RCC 7860 (cell line): ENCODE results near the gene CDH15.

Experiments
- DNase-seq: peaks from one replicate; pipeline ENCODE4 v3.0.0-alpha.2; 2015; ENCODE audit warnings: low spot score
- FAIRE-seq: peaks from 2 replicates; lab custom pipeline; 2012; peaks lifted over from hg19 to GRCh38; lab: Jason Lieb, UNC

The CDH15 gene, protein sequence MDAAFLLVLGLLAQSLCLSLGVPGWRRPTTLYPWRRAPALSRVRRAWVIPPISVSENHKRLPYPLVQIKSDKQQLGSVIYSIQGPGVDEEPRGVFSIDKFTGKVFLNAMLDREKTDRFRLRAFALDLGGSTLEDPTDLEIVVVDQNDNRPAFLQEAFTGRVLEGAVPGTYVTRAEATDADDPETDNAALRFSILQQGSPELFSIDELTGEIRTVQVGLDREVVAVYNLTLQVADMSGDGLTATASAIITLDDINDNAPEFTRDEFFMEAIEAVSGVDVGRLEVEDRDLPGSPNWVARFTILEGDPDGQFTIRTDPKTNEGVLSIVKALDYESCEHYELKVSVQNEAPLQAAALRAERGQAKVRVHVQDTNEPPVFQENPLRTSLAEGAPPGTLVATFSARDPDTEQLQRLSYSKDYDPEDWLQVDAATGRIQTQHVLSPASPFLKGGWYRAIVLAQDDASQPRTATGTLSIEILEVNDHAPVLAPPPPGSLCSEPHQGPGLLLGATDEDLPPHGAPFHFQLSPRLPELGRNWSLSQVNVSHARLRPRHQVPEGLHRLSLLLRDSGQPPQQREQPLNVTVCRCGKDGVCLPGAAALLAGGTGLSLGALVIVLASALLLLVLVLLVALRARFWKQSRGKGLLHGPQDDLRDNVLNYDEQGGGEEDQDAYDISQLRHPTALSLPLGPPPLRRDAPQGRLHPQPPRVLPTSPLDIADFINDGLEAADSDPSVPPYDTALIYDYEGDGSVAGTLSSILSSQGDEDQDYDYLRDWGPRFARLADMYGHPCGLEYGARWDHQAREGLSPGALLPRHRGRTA

DNA sequence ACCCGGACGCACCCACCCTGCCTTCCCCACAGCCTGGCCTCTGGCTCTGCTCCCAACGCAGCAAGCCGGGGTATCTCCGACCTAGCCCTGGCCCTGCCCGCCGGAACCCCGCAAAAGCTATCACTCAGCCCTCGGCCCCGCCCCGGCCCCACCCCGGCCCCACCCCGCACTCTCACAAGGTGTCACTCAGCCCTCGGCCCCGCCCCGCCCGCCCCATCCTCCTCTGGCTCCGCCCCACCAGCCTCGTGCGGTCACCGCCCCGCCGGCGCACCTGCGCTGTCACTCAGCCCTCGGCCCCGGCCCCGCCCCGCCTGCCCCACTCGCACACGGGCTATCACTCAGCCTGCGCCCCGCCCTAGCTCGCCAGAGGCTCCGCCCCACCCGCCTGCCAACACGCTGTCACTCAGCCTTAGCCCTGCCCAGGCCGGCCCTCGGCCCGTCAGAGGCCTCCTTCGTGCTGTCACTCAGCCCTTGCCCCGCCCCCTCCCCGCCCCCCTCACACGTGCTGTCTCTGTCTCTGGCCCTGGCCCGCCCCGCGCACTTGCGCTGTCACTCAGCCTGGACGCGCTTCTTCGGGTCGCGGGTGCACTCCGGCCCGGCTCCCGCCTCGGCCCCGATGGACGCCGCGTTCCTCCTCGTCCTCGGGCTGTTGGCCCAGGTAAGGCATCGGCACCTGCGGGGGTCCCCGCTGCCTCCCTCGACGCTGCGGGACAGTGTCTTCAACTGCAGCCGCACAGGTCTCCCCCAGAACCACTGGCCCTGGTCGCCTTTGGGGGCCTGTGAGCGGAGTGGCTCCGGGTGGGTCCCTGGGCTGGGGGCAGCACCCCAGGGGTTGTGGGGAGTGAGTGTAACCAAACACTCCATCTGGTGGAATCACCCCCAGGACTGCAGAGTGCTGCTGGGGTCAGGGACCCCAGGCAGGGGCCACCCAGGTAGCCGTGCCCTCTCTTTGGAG lies at the start of gene CDH15:
CDH15 (plus strand) TSS at position 533 of the 955 bp plus-strand sequence; CDS start at position 617, 84 bp downstream.
- FAIRE-seq = no peak
- peak; percentile 78 for DNase-seq

DNA sequence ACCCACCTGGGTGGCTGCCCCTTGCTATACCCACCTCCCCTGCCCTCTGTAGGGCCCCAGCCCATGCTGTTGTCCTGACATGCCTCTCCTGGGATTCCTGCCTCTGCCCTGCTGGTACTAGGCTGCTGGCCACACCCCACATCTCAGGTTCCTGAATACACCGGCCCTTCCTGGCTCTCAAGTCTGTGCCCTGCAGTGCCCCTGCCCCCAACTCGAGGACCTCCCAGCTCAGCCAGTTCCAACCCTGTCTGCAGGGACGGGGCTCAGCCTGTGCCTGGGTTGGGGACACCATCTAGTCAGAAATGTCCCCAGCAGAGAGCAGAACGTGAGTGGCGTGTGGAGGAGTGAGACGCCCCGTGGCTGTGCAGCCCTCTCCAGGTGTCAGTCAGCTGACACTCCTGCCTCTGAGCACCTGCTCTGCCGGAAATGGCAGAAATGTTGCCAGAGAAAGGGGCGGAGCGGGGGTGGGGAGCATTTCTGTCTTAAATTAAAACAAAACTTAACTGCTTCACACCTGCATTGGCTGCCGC lies 49.2 kb upstream of the CDH15 start:
- no peak for DNase-seq
- no peak for FAIRE-seq

DNA sequence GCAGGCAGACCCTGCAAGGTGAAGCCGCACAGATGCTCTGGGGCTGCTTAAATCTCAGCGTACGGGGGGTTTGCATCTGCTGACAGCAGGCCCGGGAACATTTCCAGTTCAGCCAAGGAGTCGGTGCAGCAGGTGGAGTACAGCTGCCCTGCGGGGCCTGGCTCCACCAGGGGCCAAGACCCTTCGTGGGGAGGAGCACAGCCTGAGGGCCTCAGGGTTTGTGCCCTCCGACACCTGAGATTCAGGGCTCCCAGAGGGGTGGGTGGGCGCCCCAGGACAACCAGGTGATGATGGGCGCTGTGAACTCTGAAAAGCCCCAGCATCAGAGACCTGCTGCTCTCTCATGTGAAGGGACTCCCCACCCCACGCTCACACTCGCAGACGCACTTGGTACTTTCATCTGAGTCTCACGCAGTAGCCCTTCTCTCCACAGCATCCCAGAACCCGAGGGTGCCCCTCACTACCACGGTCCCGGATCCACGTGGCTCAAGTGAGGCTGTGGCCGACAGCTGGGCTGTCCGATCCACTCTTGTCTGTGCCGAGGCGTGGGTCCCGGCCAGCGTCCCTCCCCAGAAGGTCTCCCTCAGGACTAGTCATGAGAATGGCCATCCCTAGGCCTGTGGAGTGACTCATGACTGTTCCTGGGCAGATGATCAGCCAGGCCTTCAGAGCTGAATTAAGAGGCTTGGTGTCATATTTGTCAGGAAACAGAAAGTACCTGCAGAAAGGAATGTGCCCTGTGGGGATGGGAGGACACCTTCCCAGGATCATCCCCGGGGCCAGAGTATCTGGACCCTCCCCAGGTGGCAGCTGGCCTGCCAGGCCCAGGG lies 48.3 kb upstream of the CDH15 start:
- no peak for DNase-seq
- no peak for FAIRE-seq

DNA sequence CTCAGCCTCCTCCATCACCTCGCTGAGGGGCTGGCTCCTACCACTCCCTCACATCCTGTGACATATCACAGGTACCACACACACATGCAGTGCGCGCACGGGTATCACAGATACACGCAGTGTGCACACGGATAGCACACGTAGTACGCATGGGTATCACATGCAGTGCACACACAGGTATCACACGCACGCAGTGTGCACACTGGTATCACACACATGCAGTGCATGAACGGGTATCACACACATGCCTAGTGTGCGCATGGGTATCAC lies 47.8 kb upstream of the CDH15 start:
- FAIRE-seq (no peak), DNase-seq (no peak)

DNA sequence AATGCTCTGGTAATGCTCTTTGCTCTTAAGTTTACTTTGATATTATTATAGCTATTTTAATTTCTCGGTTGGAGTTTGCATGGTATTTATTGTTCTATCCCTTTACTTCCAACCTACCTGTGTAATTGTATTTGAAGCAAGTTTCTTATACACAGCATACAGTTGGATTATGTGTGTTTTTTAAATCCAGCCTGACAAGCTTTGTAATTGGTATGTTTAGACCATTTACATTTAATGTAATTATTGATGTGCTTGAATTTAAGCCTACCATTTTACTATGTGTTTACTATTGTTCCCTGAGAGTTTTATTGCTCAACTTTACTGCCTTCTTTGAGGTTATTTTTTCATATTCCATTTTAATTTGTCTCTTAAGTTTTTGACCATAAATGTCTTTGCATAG lies 42.2 kb upstream of the CDH15 start:
- DNase-seq (no peak), FAIRE-seq (no peak)

DNA sequence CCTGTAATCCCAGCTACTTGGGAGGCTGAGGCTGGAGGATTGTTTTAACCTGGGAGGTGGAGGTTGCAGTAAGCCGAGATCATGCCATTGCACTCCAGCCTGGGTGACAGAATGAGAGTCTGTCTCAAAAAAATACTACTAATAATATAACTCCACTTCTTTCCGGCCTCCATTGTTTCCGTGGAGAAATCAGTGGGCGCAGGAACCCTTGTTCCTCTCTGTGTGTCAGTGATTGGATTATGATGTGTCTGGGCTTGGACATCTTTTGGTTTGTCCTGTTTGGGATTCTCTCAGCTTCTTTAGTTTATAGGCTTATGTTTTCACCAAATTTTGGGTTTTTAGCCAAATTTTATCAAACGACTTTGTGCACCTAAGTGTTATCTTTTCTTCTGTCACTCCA lies 41.1 kb upstream of the CDH15 start:
- FAIRE-seq (no peak), DNase-seq (no peak)

DNA sequence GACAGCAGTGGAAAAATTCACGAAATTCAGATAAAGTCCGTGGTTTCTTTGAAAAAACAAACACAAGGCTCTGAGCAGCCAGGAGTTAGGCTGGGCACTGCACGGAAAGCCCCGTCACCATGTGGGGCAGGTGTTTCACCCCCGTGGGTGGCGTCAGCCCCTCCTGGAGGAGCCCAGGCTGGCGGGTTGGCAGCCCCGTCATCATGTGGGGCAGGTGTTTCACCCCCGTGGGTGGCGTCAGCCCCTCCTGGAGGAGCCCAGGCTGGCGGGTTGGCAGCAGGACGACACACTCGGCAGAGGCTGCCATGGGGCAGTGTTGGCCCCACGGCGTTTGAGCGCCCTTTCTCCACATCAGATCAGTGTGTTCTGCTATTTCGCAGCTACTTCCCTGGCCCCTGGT lies 39.8 kb upstream of the CDH15 start:
- DNase-seq (no peak), FAIRE-seq (no peak)

DNA sequence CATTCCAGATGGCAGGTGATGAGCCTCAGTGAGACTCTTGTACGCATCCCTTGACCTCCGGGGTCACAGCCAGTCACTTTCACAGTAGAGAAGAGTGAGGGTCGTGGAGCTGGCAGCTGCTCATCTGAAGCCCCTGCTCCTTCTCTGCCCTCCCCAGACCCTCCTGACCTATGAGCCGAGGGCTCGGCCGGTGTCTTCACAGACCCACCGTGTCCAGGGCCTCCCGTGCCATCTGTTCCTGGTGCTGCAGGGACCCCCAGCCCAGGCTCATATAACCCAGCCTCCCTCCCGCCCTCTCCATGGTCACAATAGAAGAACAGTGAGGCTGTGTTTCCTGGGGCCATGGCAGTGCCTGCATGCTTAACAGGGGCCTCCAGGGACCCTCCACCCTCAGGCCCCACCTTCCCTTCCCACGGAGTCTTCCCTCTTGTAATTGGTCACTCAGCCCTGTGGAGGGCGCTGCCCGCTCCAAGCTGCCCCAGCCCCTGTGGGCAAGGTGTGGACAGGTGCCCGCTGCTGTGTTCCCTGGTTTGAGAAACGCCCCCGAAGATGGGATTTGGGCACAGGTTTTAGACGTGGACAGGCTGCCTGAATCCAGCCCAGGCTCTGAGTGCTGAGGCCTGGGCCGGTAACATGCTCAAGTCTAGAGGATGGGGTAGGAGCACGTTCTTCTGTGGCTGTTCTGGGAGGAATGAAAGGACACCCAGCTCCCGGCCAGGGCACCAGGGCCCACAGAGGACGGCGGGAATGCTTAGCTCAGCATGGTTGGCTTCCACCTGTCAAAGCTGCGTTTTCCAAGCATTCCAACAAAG lies 39.1 kb upstream of the CDH15 start:
- no peak for DNase-seq
- no peak for FAIRE-seq

DNA sequence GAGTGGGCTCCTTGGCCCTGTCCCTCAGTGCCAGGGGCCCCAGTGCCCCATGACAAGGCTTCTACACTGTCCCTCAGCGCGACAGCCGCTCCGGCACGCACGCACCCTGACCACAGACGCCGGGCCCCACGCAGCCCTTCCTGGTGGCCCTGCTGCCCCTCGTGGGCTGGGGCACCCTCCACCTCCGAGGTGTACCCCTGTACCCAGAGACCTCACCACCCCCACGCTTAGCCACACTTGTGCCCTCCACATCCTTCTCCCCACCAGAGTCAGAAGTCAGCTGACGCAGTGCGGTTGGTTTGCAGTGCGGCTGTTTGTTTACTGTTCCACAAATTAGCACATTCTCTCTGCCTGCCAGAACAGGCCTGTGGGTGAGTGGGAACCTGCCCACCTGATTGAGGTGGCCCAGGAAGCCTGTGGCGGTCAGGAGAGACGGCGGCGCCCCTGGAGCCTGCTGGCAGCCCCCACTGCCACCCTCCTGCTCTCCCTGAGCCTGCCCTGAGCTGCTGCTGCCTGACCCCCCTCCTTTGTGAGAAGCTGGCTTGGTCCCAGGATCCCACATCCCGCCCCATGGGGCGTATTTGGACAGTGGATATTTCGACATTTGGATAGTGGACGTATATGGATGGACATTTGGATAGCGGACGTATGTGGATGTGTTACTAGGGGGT lies 38.0 kb upstream of the CDH15 start:
- no peak for FAIRE-seq
- no peak for DNase-seq

DNA sequence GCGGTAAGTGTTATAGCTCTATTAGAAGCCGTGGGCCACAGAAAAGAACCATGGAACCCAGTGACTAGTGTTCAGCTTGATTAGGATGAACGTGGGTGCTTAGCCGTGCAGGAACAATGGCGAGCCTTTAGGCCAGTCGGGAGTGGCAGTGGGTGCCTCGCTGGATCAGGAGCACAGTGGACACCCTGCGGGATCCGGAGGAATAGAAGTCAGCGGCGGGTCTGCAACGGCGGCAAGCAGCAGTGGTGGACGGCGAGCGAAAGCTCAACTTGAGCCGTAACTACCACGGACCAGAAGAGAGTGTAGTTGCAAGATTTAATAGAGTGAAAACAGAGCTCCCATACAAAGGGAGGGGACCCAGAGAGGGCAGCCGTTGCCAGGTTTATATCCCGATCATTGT lies 37.3 kb upstream of the CDH15 start:
- DNase-seq = no peak
- FAIRE-seq = no peak

DNA sequence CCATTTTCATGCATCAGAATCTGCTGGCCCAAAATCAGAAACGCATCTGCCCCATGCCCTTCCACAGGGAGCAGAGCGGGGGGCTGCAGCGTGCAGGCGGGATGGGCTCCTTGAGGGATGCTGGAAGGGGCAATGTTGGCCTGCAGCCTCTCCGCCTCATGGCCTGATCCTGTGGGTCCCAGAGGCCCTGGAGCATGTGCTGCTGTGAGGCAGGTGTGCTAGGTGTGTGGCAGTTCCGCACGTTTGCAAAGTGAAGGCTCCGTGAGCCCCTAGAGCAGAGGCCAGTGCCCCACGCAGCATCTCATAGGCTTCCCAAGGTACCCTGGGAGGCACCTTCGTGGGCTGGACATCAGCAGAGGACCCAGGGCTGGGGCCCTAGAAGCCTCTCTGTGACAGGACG lies 36.4 kb upstream of the CDH15 start:
- FAIRE-seq = no peak
- no peak for DNase-seq

DNA sequence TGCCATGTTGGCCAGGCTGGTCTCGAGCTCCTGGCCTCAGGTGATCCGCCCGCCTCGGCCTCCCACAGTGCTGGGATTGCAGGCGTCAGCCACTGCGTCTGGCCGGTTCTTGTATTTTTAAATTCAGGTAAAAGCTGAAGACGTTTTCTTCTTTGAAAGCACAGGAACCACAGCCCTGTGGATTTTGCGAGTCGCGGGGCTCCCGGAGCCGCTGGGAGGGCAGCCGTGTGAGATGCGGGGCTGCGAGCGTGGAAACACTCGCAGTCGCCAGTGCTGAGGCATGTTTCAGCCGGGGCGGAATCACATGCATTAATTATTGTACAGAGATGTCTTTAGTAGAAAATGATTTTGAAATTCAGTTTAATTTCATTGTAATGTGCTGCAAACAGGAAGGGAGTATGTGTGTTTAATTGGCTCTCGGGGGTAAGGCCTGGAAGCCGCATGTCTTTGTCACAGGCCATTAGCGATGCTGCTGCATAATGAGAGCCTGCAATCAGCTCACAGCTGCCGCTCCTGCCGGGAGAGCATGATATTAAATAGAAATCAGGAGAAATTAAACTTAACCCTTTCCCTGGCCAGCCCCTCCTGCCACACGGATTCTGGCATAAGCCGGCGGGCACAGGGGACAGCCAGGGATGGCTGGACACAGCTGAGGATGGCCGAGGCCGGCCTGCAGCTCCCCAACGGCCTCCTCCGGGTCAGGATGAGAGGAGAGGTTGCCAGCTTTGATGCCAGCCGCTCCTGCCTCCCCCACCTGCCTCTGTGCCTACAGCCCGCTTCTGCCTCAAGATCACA lies 35.4 kb upstream of the CDH15 start:
- DNase-seq (no peak), FAIRE-seq (no peak)

DNA sequence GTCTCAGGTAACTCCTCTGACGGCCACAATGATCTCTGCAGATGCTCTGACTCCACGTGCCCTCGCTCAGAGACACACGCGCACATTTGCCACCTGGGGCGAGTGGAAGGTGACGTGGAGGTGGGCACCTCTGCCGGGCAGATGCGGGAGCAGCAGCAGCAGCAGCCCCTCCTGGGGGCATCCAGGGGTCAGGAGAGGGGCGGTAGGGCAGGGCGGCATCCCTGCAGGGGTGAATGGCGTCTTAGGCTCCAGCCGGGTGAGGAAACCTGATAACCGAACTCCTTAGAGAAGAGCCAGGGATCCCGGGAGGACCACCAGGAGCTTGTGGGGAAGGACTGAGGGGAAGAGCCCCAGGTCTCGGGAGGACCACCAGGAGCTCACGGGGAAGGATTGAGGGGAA lies 34.6 kb upstream of the CDH15 start:
- FAIRE-seq (no peak), DNase-seq (no peak)

DNA sequence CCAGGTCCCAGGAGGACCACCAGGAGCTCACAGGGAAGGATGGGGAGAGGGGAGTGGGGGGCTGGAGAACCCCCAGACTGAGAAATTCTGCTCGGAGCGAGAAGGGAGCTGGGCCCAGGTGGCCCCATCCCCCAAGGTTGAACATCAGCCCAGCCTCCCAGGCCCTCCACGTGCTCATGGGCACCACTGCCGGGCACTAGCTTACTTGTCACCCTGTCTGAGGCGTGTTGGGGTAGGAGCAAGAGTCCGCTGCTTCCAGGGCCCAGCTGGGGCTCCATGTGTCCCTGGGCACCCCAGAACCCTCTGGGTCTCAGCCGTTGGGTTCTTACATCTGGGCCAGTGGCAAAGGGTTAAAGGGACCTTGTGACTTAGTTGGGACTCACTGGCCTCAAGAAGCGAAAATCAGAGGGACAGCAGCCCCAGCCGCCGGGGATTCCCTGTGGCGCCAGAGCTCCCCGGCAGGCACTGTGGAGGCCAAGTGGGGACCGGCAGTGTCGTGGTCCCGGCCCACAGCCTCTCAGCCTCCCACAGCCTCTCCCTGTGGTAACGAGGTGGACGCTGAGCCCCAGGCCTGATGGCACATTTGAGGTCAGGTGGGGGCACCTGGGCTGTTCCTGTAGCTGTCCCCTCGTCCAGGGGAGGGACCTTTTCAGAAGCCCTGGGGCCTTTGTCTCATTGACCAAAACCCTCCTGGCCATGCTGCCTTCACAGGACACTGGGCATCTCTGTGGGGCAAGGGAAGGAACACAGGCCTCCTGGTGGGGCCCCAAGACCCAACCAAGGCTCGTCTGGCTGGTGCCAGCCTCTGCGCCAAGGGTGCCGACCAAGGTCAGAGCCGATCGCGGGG lies 33.7 kb upstream of the CDH15 start:
- DNase-seq = no peak
- no peak for FAIRE-seq

DNA sequence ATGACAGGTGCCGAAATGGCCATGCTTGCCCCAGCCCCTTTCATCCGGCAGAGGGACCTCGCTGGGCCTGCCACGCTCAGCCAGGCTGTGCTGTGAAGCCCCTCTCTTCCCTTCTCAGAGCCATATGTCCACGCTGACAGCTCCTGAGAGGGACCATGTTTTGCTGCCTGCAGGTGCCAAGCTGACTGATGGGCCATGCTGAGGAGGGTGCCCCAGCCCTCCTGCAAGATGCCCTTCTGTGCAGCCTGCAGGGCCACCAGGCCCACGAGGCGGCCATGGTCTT lies 33.1 kb upstream of the CDH15 start:
- FAIRE-seq (no peak), DNase-seq (no peak)

DNA sequence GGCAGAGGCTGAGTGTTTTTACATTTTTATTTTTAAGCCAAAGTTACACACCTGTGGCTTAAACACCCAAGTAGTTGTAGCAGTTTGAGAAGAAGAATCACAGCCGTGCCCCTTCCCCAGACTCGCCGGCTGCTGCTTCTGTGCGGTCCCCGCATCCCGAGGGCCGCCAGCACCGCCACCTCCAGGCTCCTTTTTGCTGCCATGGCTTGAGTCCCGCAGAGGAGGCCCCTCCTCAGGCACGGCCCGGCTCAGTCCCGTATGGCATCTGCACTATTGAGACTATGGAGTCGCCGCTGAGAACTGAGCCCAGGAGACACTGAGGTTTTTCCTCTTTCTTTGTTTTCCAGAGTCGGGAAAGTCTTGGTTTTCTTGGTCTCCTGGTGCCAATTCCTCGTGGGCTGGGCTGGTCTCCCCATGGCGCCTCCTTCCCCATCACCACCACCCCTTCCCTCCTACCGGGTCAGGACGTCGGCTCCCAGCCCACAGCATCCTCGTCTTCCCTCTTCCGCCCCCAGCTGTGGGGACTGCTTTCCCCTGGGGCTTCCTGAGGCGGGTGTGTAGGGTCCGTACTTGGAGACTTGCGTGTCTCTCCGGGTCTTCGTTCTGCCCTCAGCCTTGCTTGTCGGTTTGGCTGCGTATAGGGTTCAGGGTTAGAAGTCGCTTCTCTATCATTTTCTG lies 32.6 kb upstream of the CDH15 start:
- DNase-seq = no peak
- no peak for FAIRE-seq

DNA sequence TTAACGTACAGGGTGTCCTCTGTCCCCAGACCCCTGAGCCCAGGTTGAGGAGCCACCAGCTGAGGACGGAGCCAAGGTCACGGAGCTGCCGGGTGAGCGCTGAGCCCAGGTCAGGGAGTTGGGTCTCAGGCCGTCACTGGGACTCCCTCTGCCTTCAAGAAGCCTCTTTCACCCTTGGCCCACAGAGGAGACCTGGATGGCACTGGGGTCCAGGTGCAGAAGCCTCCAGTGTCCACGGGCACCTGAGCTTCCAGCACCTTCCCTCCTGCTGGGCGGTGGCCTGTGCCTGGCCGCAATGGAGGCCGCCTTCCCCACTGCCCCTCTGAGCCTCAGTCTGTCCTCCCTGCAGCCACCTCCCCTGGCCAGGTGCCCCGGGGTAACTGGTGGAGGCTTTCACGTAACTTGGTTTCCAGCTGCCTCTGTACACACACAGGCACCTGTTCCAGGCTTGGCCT lies 31.6 kb upstream of the CDH15 start:
- no peak for FAIRE-seq
- DNase-seq = no peak
